HEK293T (cell line): ENCODE results near the gene CSK.

Source experiments
- CTCF ChIA-PET: fragments of 350-600 bp; formaldehyde crosslinking; extraction: SDS; loops from one replicate; lab custom pipeline; 2021; ENCODE audit warnings: antibody characterized with exemption, inconsistent platforms; lab: Yijun Ruan, JAX
- POLR2A ChIA-PET: fragments of 350-600 bp; formaldehyde crosslinking; extraction: SDS; loops from one replicate; lab custom pipeline; 2020; ENCODE audit warnings: antibody characterized with exemption, inconsistent platforms; lab: Yijun Ruan, JAX
- DNase-seq: peaks from one replicate; pipeline ENCODE4 v3.0.0; 2012; ENCODE audit warnings: mixed read lengths; ENCODE audit errors: extremely low spot score
- ARNT ChIP-seq: fragments of 450-650 bp; IDR thresholded peaks from 2 replicates; pipeline ENCODE4 v1.6.1; 2017; ENCODE audit warnings: mild to moderate bottlenecking
- BHLHE40 ChIP-seq: fragments of 450-650 bp; IDR thresholded peaks from 2 replicates; pipeline ENCODE4 v1.6.1; 2016; ENCODE audit warnings: mild to moderate bottlenecking, moderate library complexity, borderline replicate concordance
- CTBP1 ChIP-seq: fragments of 450-650 bp; IDR thresholded peaks from 2 replicates; pipeline ENCODE4 v1.6.1; 2016; ENCODE audit warnings: borderline replicate concordance
- ELF4 ChIP-seq: fragments of 450-650 bp; IDR thresholded peaks from 2 replicates; pipeline ENCODE4 v1.6.1; 2017; ENCODE audit warnings: antibody characterized with exemption
- FOXA1 ChIP-seq: fragments of 450-650 bp; IDR thresholded peaks from 2 replicates; pipeline ENCODE4 v1.6.1; 2016; ENCODE audit warnings: mild to moderate bottlenecking
- FOXK2 ChIP-seq: fragments of 450-650 bp; IDR thresholded peaks from 2 replicates; pipeline ENCODE4 v1.6.1; 2016; ENCODE audit warnings: mild to moderate bottlenecking
- FOXM1 ChIP-seq: fragments of 450-650 bp; IDR thresholded peaks from 2 replicates; pipeline ENCODE4 v1.6.1; 2017; ENCODE audit warnings: mild to moderate bottlenecking, borderline replicate concordance
- HDGF ChIP-seq: fragments of 450-650 bp; IDR thresholded peaks from 2 replicates; pipeline ENCODE4 v1.6.1; 2017; ENCODE audit warnings: antibody characterized with exemption, borderline replicate concordance
- L3MBTL2 ChIP-seq: fragments of 450-650 bp; conservative IDR thresholded peaks from 2 replicates; pipeline ENCODE4 v1.6.1; 2016; ENCODE audit warnings: mild to moderate bottlenecking
- LEF1 ChIP-seq: fragments of 450-650 bp; IDR thresholded peaks from 2 replicates; pipeline ENCODE4 v1.6.1; 2017; ENCODE audit warnings: mild to moderate bottlenecking, borderline replicate concordance
- NFRKB ChIP-seq: fragments of 450-650 bp; IDR thresholded peaks from 2 replicates; pipeline ENCODE4 v1.6.1; 2016; ENCODE audit warnings: mild to moderate bottlenecking, moderate library complexity
- SP1 ChIP-seq: fragments of 450-650 bp; IDR thresholded peaks from 2 replicates; pipeline ENCODE4 v1.6.1; 2017
- SUZ12 ChIP-seq: fragments of 450-650 bp; IDR thresholded peaks from 2 replicates; pipeline ENCODE4 v1.6.1; 2016; ENCODE audit warnings: mild to moderate bottlenecking
- TARDBP ChIP-seq: fragments of 450-650 bp; IDR thresholded peaks from 2 replicates; pipeline ENCODE4 v1.6.1; 2016
- ZNF384 ChIP-seq: fragments of 450-650 bp; IDR thresholded peaks from 2 replicates; pipeline ENCODE4 v1.6.1; 2016
- TF ChIP-seq, protein P1 (sequence below): fragments of 450-650 bp; IDR thresholded peaks from 2 replicates; pipeline ENCODE4 v1.6.1; 2016

The CSK gene

GRCh38 chr15:74792227-74793016, 10.5 kb downstream of the CSK start:
- CTCF ChIA-PET: interaction anchor here (0.6 to 1.5 kb wide), 3 partner anchors 8 to 22 kb away, joined by 3 to 5 read pairs (median 3); no protein-coding TSS in a partner anchor
- POLR2A ChIA-PET: interaction anchor here (0.7 to 2.5 kb wide), 4 partner anchors 9 to 165 kb away, joined by 3 to 7 read pairs (median 4); partner anchors contain the start of gene FAM219B
- no peak for DNase-seq
- TF ChIP-seq, protein P1, sequence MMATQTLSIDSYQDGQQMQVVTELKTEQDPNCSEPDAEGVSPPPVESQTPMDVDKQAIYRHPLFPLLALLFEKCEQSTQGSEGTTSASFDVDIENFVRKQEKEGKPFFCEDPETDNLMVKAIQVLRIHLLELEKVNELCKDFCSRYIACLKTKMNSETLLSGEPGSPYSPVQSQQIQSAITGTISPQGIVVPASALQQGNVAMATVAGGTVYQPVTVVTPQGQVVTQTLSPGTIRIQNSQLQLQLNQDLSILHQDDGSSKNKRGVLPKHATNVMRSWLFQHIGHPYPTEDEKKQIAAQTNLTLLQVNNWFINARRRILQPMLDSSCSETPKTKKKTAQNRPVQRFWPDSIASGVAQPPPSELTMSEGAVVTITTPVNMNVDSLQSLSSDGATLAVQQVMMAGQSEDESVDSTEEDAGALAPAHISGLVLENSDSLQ: no peak
- no peak for TF ChIP-seq ZNF384
- TF ChIP-seq NFRKB: no peak
- TF ChIP-seq SP1: no peak
- no peak for TF ChIP-seq CTBP1
- no peak for TF ChIP-seq SUZ12
- TF ChIP-seq FOXM1: no peak
- TF ChIP-seq FOXA1: no peak
- no peak for TF ChIP-seq BHLHE40
- no peak for TF ChIP-seq TARDBP
- no peak for TF ChIP-seq ARNT
- TF ChIP-seq HDGF: no peak
- TF ChIP-seq LEF1: no peak
- no peak for TF ChIP-seq L3MBTL2
- TF ChIP-seq FOXK2: no peak
- no peak for TF ChIP-seq ELF4

DNA sequence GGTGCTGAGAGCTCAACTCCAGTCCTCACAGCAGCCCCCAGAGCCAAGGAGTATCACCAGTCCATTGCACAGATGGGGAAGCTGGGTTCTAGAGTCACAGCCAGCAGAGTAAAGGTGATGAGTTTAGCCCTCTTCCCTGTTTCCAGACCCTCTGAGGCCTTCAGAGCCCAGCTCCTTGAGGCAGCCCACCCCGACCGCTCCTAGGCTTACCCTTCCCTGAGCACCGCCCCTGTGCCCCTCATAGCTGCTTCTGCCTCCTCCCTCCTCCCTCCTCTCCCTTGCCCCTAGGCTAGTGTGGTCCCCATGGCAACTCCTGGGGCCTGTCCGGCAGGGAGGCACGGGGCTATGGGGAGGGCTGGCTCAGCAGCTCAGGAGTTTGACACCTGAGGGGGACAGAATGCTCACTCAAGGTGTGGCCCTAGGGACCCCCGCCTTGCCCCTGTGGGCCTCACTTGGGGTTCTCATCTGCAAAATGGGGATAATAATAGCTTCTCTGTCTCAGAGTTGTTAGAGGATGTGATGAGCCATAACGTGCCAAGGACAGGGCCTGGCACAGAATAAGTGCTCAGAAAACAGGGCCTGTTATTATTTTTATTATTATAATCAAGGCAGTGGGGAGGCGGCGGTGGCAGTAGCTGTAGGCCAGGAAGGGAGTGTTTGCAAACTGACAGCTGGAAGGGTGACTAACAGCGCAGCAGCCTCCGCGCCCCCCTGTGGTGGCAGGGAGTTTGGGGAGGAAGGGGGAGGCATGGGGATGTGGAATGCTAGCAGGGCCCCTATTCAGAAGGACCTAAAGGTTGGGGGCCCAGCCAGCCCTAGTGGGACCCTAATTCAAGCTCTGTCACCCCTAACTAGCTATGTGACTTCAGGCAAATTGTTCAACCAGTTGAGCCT, 11.5 kb downstream of the CSK start:
- ChIA-PET CTCF (interaction anchor here (0.6 to 1.5 kb wide), 7 partner anchors 9 to 1346 kb away, joined by 3 to 5 read pairs (median 3); no protein-coding TSS in a partner anchor), POLR2A (interaction anchor here (0.7 to 2.5 kb wide), 5 partner anchors 10 to 164 kb away, joined by 3 to 7 read pairs (median 3); partner anchors contain the start of gene FAM219B)
- no peak for DNase-seq
- TF ChIP-seq ELF4 (no peak), FOXM1 (no peak), ARNT (no peak), CTBP1 (no peak), FOXK2 (no peak)

DNA sequence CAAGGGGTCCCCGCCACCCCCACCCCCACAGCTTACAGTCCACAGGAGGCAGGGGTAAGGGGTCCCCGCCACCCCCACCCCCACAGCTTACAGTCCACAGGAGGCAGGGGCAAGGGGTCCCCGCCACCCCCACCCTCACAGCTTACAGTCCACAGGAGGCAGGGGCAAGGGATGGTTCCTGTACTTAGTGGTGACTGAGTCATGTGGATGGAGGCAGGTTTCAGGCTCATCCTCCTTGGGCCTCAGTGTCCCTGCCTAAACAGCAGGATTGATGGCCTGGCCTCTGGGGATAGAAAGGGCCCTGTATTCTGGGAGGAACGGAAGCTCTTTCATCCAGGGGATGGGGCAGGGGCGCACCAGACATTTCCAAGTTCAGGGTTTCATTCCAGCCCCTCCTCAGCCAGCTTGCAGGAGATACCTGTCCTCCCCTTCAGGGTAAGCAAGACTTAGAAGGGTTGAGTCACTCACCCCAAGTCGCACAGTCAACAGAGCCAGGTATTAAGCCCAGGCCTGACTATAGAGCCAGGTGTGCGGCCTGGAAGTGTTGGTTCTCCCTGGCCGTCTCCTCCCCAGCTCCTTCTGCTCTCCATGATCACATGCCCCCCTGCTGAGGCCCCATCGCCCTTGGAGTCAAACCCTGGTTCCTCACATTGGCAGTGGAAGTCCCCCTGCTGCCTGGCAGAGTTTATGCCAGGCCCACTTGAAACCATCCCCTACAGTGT, 12.5 kb downstream of the CSK start:
- TF ChIP-seq LEF1: no peak
- TF ChIP-seq FOXK2: no peak
- TF ChIP-seq FOXA1: no peak
- no peak for TF ChIP-seq L3MBTL2
- TF ChIP-seq, protein P1: no peak
- no peak for TF ChIP-seq ELF4
- TF ChIP-seq FOXM1: no peak
- no peak for TF ChIP-seq BHLHE40
- no peak for TF ChIP-seq HDGF
- no peak for TF ChIP-seq ZNF384
- TF ChIP-seq TARDBP: no peak
- no peak for TF ChIP-seq SUZ12
- no peak for TF ChIP-seq CTBP1
- TF ChIP-seq NFRKB: no peak
- no peak for TF ChIP-seq SP1
- ChIA-PET CTCF (interaction anchor here (0.6 to 1.2 kb wide), 5 partner anchors 10 to 1352 kb away, joined by 3 to 4 read pairs (median 3); no protein-coding TSS in a partner anchor), POLR2A (interaction anchor here (1.0 to 2.5 kb wide), 2 partner anchors 11 to 144 kb away, joined by 3 to 7 read pairs; partner anchors contain the start of gene COX5A)
- DNase-seq: no peak

DNA sequence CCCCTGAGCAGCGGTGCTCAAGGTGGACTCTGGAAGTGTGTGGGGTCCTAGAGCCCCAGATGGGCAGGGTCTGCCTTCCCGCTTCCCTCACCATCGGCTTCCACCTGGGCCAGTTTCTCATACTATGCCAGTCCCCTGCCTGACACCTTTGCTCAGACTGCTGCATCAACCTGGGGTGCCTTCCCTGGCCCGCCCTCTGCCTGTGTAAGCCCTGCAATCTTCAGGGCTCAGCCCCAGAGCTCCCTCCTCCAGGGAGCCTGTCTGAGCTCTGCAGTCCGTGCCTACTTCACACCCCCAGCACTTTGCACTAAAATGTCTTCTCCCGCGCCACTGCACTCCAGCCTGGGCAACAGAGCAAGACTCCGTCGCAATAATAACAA, 13.1 kb downstream of the CSK start:
- DNase-seq: no peak
- CTCF ChIA-PET: interaction anchor here (0.6 to 2.6 kb wide), 2 partner anchors 24 to 1352 kb away, joined by 3 to 12 read pairs; no protein-coding TSS in a partner anchor
- TF ChIP-seq L3MBTL2: no peak
- no peak for TF ChIP-seq ELF4
- TF ChIP-seq, protein P1: no peak
- no peak for TF ChIP-seq SP1
- POLR2A ChIA-PET: interaction anchor here (1.0 kb wide), 1 partner anchor 143 kb away, joined by 3 read pairs; the partner anchor contains the start of gene COX5A
